GM18909 (cell line): ENCODE measurements around the gene TXNRD3.
"Not testable (repeated sequence)": the region's sequence is repeated elsewhere in the genome, so short reads cannot be mapped to it uniquely, and the experiment has no call there.

Source experiments
- ATAC-seq: cut with Tn5 transposase; IDR thresholded peaks from one replicate; pipeline ENCODE4 v1.9.1; 2021; ENCODE audit warnings: mild to moderate bottlenecking; ENCODE audit not compliant: unreplicated experiment, poor library complexity

TXNRD3 gene

GRCh38 chr3:126606001-126606400, 48.9 kb downstream of the TXNRD3 start:
- ATAC-seq, result no peak

GRCh38 chr3:126604691-126605090, 50.2 kb downstream of the TXNRD3 start:
- no peak for ATAC-seq

GRCh38 chr3:126599101-126599500, 55.8 kb downstream of the TXNRD3 start:
- ATAC-seq, result no peak

DNA sequence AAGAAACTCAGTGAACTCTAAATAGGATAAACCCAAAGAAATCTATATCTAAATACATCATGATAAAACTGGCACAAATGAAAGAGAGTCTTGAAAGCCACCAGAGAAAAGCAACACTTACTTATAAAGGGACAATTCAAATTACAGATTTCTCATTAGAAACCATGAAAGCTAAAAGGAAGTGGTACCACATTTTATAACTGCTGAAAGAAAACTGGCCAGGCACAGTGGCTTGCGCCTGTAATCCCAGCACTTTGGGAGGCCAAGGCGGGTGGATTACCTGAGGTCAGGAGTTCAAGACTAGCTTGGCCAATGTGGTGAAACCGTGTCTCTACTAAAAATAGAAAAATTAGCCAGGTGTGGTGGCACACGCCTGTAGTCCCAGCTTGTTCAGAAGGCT, 59.4 kb downstream of the TXNRD3 start:
- ATAC-seq, result not testable (repeated sequence)

DNA sequence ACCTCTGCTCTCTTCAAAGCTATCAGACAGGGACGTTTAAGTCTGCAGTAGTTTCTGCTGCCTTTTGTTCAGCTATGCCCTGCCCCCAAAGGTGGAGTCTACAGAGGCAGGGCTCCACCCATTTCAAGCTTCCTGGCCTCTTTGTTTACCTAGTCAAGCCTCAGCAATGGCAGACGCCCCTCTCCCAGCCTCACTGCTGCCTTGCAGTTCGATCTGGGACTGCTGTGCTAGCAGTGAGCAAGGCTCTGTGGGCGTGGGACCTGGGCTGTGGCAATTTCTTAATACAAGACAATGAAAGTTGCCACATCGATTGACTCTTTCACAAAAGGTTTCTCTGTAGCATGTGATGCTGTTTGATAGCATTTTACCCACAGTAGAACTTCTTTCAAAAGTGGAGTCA, 63.4 kb downstream of the TXNRD3 start:
- ATAC-seq, result not testable (repeated sequence)

GRCh38 chr3:126582311-126582710, 72.6 kb downstream of the TXNRD3 start:
- no peak for ATAC-seq

DNA sequence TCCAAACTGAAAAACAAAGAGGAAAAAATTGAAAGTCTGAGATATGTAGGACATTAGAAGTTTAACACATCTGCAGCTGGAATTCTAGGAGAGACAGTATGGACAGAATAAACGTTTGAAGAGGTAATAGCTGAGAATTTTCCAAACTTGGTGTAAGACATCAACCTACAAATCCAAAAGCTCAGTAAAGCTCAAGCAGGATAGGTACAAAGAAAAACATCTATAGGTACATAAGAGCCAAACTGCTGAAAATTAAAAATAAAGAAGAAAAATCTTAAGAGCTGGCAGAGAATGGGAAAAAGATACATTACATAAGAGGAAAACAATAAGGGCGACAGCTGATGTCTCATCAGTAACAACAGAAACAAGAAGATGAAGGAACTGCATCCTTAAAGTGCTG, 73.4 kb downstream of the TXNRD3 start:
- no peak for ATAC-seq

GRCh38 chr3:126580746-126581145, 74.2 kb downstream of the TXNRD3 start:
- ATAC-seq, result no peak

DNA sequence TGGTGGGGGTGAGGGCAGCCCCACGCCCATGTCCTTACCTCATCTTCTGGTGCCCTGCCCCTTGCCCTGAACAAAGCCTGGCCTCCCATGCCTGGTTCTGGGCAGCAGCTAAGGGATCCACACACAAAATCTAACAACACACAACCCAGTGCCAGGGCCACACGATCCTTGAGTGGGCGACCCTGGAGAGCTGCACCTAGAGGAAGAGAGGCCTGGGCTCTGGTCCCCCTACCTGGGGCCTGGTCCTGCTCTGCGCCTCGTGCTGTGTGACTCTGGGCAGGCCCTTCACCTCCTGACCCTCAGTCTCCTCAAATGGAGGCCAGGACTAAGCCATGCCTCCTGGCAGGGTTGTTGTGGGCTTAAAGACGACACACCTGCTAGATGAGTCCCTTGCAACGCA, 76.2 kb downstream of the TXNRD3 start:
- ATAC-seq, result no peak

DNA sequence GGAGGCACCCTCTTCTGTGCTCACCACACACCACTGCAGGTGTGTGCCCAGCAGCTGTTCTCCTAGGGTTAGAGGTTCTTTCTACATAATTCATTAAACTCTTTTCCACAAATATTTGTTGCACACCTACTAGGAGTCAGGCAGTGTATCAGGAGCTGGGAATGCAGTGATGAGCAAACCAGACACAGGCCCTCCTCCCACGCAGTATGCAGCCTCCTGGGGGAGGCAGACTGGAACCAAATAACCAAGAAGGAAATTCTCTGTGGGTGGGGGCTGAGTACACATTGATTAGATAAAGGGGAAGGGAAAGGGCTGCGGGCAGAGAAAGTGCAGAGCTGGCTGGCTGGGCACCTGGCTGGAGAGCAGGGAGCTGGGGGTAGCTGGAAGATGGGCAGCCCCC, 77.7 kb downstream of the TXNRD3 start:
- no peak for ATAC-seq

DNA sequence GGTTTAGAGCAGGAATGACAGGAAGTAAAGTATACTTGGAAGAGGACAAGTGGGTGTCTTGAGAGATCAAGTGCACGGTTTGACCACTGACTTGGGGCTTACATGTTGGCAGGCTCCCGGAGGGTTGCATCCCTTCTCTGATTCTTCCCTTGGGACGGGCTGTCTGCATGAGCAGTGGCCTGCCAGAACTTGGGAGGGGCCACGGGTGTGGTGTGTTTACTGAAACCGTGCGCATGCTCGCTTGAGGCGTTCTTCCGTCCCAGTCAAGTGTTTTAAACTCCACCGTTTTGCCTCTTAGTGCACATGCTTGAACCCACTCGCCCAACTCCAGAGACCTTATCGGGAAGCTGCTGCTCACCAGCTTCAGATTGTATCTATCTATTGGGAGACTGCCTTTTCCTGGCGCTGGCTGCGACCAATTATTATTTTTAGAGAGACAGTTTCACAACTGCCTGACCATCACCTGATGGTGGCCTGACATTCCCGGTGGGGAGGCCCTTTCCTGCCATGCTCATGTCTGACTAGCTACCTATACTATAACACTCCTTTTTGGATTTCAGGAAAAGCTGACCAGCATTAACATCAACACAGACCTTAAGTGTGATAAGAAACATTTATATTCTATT, 81.3 kb downstream of the TXNRD3 start:
- ATAC-seq, result no peak

GRCh38 chr3:126571078-126571477, 83.8 kb downstream of the TXNRD3 start:
- ATAC-seq, result no peak

DNA sequence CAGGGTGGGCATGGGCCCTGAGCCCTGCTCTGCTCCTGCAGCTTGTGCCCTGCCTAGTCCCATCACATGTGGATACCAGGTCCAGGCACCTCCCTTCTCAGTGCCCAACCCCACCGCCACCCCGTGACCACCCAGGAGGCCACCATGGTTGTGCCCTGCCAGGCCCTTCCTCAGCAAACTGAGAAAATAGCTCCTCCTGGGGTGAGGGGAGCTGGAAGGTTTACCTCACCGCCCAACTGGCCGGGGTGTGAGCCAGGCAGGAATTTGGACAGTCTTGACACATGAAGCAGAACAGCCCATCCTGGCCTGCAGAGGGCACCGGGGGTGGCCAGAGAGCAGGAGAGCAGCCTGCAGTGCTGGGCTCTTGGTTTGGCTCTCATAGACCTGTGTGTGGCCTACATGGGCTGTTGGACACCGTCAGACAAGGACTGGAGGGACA, 84.8 kb downstream of the TXNRD3 start:
- ATAC-seq, result no peak

- ATAC-seq, result no peak
Observed at GRCh38 chr3:126569390-126569975, 85.4 kb downstream of the TXNRD3 start.

DNA sequence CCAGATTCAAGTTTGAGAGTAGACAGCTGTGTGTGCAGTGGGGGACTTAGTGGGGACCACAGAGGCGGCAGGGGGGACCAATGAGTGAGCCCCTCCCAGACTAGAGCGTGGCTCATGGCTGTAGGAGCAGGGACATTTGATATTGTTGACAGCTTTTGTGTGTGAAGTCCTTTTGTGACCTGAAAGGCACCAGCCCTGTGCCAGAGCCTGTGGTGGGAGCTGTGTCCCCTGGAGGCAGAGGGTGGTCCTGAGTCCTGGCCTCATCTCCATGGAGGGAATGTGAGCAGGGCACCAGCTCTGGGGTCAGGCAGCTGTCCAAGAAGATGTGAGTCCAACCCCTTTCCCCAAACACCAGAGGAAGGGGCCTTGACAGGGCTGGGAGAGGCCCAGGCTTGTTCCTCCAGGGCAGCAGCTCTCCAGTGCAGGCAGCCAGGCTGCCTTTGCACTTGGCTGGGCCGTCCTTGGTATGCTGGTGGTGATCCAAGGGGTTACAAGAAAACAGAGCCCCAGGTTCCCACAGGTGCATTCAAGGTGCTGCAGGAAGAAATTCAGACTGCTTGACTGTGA, 86.1 kb downstream of the TXNRD3 start:
- no peak for ATAC-seq

- ATAC-seq, result no peak
Observed at GRCh38 chr3:126567696-126568438, 87.1 kb downstream of the TXNRD3 start.

- ATAC-seq, result no peak
Observed at GRCh38 chr3:126562737-126563276, 92.1 kb downstream of the TXNRD3 start.

GRCh38 chr3:126558336-126559071, 96.4 kb downstream of the TXNRD3 start, which contains the start of gene C3orf22:
C3orf22 (minus strand) TSS chr3:126558932; CDS start chr3:126553390, 5,542 bp downstream.
- no peak for ATAC-seq

DNA sequence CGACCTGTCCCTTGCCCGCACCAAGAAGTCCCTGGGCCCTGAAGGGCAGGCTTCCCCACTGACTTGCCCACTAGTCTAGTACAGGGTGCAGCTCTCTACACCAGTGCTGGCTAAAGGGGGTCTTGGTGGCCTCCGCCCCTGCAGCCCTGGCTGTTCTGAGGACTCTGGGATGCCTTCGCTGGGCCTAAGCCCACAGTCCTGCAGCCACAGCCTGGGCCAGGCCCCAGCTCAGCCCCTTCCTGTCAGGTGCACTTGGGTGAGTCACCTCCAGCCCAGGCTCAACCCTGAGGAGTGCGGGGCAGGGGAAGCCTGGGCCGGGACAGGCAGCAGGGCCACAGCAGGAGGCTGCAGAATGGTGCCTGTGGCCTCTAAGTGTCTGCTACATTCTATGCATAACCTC, 97.2 kb downstream of the TXNRD3 start:
- no peak for ATAC-seq

- no peak for ATAC-seq
Observed at GRCh38 chr3:126557415-126557745, 97.5 kb downstream of the TXNRD3 start.
